ENCODE measurements around the gene KLHL20. TPM values are rescaled to one million over a fixed set of nuclear protein-coding genes. Genes with fewer than 3 reads are reported as not detected.
"Not testable (repeated sequence)": the region's sequence is repeated elsewhere in the genome, so short reads cannot be mapped to it uniquely, and the experiment has no call there.

The KLHL20 gene, protein sequence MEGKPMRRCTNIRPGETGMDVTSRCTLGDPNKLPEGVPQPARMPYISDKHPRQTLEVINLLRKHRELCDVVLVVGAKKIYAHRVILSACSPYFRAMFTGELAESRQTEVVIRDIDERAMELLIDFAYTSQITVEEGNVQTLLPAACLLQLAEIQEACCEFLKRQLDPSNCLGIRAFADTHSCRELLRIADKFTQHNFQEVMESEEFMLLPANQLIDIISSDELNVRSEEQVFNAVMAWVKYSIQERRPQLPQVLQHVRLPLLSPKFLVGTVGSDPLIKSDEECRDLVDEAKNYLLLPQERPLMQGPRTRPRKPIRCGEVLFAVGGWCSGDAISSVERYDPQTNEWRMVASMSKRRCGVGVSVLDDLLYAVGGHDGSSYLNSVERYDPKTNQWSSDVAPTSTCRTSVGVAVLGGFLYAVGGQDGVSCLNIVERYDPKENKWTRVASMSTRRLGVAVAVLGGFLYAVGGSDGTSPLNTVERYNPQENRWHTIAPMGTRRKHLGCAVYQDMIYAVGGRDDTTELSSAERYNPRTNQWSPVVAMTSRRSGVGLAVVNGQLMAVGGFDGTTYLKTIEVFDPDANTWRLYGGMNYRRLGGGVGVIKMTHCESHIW
- 22.9 and 27.7 TPM in 2 replicates for total RNA-seq (2014; rRNA removed; shearing (Covaris generic))

DNA sequence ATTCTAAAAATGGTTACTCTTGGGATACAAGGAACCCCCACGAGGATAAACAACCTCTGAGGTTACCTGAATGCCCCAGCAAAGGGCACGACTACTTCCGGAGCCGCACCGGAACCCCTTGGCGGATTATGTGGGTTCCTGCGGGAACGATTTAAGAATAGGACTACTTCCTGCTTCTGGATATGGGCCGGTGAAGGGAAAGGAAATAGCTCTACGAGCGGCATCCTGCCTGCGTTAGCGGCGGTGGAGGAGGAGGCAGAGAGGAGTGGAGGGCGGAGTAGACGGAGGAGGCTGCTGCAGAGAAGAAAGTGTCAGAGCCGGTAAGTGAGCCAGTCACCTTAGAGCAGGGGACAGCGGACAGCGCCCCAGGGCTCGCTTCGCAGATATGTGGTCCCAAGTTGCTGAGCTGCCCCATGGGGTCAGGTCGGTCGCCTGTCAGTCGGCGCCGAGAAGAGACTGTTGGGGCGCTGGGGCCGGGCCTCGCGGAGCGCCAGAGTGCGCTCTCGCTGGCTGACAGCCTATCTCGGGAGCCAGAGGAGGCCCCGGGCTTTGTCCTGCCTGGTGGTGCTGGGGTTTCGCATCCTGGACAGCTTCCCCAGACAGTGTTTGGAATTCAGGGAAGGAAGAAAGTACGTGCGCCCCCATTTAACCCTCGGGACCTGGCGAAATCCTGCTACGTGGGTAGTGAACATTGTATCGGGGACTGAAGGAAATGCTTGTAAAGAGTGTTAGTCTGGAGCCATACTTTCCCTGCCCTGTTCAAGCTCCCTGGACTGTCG, at the start of gene KLHL20:
Gene KLHL20 (plus strand): TSS at position 223 of the 779 bp plus-strand sequence. CDS start 1,063 bp downstream, outside the sequence.
- peak; percentile 90 for DNase-seq (ENCODE audit: low spot score)

DNA sequence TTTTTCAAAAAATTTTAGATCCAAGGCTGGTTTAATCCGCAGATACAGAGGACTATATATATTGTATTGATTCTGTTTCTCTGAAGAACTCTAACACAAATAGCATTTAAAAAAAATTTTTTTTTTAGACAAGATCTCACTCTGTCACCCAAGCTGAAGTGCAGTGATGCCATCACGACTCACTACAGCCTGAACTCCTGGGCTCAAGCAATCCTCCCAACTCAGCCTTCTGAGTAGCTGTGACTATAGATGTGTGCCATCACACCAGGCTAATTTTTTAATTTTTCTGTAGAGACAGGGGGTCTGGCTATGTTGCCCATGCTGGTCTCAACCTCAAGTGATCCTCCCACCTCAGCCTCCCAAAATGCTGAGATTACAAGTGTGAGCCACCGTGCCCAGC, 48.1 kb upstream of the KLHL20 start:
- DNase-seq (ENCODE audit: low spot score) = peak; percentile 28

DNA sequence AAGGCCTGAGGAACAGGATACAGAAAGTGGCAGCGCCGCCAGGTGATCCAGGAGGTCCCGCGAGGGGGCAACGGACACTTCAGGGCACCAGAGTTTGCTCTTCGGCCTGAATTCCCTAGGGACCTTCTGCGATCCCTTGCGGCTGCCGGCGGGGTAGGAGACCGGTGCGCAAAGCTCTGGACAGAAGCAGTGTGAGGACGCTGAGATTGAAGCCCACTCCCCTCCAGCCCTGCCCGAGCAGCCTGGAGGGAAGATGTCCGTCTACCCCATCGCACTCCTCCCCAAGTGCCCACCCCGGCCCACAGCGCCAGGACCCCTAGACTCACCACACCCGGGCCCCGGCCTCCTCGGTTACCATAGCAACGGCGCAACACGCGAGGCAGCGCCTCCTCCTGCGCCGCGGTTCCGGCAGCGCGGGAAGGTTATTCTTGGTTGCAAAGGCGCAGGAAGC, 45.3 kb upstream of the KLHL20 start, which contains the start of gene ANKRD45:
Gene ANKRD45 (minus strand): TSS at position 361 of the 451 bp plus-strand sequence. CDS start 10,433 bp downstream, outside the sequence.
- DNase-seq (ENCODE audit: low spot score) = no peak

DNA sequence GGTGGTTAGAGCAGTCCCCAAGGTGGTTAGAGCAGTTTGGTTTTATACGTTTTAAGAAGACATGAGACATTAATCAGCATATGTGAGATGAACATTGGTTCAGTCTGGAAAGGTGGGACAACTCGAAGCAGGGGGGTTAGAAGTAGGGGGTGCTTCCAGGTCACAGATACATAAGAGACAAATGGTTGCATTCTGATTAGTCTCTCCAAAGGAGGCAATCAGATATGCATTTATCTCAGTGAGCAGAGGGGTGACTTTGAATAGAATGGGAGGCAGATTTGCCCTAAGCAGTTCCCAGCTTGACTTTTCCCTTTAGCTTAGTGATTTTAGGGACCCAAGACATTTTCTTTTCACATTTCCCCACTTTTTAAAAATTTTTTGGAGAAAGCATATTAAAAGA, 40.3 kb upstream of the KLHL20 start:
- DNase-seq (ENCODE audit: low spot score) = not testable (repeated sequence)

DNA sequence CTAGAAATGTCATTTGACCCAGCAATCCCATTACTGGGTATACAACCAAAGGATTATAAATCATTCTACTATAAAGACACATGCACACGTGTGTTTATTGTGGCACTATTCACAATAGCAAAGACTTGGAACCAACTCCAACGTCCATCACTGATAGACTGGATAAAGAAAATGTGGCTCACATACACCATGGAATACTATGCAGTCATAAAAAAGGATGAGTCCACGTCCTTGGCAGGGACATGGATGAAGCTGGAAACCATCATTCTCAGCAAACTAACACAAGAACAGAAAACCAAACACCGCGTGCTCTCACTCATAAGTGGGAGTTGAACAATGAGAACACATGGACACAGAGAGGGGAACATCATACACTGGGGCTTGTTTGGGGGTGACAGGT, 34.6 kb upstream of the KLHL20 start:
- DNase-seq (ENCODE audit: low spot score) = not testable (repeated sequence)

DNA sequence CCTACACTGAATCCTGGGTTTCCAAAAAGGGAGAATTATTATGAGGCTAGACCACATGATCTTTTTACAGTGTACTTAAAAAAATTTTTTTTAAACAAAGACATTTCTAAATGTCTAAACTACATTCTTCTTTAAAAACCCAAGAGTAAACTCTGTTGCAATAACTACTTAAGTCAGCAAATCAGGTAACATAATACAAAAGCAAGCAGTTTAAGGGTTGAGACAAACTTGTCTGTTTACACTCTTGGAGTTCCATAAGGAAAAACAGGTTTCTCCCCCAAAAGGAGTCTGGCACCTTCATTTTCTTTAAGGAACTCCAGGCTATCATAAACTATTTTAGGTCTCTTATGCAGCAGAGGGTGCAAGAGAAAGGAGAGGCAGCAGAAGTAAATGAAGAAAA, 32.6 kb upstream of the KLHL20 start:
- no peak for DNase-seq (ENCODE audit: low spot score)

DNA sequence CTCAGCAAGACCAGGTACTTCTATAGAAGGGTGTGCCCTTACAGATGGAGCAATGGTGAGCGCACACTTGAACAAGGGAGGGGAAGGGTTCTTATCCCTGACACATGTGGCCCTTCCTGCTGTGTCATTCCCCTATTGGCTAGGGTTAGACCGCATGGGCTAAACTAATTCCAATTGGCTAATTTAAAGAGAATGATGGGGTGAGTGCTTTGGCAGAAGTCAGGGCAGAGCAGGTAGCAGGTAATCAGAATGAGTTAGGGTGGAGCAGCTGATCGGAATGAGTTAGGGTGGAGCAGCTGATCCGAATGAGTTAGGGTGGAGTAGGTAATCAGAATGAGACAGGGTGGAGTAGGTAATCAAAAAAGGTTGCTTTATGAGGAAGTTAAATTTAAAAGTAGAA, 30.9 kb upstream of the KLHL20 start:
- not testable (repeated sequence) for DNase-seq (ENCODE audit: low spot score)

DNA sequence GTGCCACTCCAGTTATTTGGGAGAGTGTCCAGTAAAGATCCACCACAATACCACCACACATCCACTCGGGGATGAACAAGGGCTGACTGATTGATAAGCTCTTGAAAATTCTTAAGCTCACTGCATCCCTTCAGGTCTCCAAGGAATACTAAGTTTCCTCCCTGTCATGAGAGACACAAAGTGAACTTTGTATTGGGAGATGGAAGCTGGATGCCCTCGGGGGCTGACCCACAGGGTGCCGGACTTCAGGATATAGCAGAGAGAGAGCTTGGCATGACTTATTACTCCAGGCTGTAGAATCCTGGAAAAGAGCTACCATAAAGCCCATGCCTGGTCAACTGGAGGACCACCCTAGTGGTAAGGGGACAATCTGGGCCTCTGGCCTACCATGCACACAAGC, 29.7 kb upstream of the KLHL20 start:
- not testable (repeated sequence) for DNase-seq (ENCODE audit: low spot score)

DNA sequence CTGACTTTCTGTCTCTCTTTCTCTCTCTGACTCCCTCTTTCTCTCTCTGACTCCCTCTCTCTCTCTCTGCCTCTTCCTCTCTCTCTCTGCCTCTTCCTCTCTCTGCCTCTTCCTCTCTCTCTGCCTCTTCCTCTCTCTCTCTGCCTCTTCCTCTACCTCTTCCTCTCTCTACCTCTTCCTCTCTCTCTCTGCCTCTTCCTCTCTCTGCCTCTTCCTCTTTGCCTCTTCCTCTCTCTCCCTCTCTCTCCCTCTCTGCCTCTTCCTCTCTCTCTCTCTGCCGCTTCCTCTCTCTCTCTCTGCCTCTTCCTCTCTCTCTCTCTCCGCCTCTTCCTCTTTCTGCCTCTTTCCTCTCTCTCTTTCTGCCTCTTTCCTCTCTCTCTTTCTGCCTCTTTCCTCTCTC, 26.5 kb upstream of the KLHL20 start:
- no peak for DNase-seq (ENCODE audit: low spot score)

DNA sequence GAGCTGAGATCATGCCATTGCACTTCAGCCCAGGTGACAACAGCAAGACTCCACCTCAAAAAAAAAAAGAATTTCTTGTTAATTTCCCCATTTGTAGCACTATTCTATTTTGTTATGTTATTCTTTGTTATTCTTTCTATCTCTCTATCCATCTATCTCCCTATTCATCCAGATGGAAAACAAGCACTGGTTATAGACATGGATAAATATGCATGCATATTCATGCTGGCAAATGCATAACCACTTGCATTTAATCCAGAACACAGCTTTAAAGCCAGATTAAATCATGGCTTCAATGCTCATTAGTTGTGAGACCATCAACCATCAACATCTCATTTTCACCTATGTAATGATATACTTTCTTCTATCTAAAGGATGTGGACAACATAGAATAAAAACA, 21.5 kb upstream of the KLHL20 start:
- DNase-seq (ENCODE audit: low spot score) = no peak

DNA sequence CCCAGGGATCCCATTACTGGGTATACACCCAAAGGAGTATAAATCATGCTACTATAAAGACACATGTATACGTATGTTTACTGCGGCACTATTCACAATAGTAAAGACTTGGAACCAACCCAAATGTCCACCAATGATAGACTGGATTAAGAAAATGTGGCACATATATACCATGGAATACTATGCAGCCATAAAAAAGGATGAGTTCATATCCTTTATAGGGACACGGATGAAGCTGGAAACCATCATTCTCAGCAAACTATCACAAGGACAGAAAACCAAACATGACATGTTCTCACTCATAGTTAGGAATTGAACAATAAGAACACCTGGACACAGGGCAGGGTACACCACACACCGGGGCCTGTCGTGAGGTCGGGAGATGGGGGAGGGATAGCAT, 13.5 kb upstream of the KLHL20 start:
- DNase-seq (ENCODE audit: low spot score) = not testable (repeated sequence)

DNA sequence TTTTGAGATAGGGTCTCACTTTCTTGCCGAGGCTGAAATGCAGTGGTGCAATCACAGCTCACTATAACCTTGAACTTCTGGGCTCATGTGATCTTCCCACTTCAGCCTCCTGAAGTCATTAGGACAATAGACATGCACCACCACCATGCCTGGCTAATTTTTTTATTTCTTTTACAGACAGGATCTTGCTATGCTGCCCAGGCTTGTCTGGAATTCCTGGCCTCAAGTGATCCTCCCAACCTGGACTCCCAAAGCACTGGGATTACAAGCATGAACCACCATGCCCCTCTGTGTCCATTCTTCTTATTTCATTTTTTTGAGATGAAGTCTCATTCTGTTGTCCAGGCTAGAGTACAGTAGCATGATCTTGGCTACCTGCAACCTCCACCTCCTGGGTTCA, 12.0 kb upstream of the KLHL20 start:
- DNase-seq (ENCODE audit: low spot score) = no peak

DNA sequence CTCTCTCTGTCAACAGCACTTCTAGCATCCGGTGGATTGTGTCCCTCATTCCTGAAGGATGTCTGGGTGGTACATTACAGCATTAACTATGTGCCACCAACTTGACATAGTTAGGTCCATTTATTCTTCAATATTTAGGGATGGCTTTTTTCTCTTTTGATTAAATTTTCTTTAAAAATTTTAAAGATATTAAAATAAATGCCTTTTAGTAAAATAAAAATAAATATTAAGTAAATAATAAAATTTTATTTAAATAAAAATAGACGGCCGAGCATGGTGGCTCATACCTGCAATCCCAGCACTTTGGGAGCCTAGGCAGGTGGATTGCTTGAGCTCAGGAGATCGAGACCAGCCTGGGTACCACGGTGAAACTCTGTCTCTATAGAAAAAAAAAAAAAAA, 9.7 kb upstream of the KLHL20 start:
- no peak for DNase-seq (ENCODE audit: low spot score)

DNA sequence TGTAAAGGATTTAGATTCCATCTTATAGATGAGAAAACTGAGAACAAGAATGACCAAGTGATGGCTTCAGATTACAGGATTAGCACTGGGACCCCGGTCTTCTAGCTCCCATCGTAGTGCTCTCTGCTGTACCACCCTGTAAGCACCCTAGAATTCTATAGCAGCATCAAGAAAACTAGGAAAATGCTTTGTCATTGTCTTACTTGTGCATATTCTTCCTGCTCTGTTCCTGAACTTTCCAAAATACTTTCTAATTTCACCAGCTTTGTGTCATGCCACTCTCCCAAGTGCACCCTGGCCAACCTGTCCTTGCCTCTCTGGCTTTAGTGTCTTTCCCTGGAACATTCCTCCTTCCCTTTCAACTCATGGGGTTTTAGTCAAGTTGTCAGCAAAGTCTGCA, 6.0 kb upstream of the KLHL20 start:
- no peak for DNase-seq (ENCODE audit: low spot score)

DNA sequence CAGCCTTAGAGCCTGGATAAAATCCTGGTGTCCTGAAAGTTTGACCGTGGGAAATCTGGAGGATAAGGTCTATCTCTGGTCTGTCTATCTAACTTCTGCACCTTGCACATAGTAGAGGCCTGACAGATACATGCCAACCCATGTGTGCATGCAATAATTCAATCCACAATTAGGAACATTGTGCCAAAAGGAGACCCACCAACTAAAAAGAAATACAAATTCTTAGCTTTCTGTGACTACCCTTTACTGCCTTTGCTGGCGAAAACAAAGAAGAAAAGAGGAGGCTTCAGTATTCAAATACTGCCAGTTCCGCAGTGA, 381 bp upstream of the KLHL20 start:
- DNase-seq (ENCODE audit: low spot score) = no peak

DNA sequence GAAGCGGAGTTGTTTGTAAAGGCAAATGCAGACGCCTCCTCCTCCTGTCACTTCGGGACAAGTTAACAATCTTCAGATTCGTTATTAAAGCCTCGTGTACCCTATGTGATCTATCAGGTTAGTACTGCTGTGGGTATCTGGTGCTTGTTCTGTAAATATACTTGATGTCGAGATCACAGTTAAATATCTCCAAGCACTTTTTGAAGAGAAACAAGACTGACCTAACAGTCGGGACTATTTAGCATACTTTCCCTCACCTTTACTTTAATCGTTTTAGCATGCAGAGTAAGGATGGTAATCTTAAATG, 710 bp downstream of the KLHL20 start:
- no peak for DNase-seq (ENCODE audit: low spot score)

DNA sequence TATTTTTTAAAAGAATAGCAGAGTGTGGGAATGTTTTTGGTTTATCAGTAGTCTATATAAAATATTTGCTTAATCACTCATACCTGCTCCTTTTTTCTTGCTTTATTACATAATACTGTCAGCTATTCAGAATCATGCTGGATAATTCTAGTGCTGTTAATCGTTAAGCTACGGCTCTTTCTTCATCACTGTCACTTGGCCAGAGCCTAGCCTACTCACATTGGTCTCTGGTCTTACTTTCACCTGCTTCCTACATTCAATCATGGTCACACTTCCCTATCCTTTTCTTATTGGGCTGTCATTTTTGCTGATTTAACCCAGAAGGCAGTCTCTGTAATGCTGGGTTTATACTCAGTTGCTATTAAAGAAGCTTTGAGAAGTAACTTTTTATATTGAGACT, 2.5 kb downstream of the KLHL20 start:
- no peak for DNase-seq (ENCODE audit: low spot score)

DNA sequence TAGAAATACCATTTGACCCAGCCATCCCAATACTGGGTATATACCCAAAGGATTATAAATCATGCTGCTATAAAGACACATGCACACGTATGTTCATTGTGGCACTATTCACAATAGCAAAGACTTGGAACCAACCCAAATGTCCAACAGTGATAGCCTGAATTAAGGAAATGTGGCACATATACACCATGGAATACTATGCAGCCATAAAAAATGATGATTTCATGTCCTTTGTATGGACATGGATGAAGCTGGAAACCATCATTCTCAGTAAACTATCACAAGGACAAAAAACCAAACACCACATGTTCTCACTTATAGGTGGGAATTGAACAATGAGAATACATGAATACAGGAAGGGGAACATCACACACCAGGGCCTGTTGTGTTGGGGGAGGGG, 16.6 kb downstream of the KLHL20 start:
- DNase-seq (ENCODE audit: low spot score) = not testable (repeated sequence)

DNA sequence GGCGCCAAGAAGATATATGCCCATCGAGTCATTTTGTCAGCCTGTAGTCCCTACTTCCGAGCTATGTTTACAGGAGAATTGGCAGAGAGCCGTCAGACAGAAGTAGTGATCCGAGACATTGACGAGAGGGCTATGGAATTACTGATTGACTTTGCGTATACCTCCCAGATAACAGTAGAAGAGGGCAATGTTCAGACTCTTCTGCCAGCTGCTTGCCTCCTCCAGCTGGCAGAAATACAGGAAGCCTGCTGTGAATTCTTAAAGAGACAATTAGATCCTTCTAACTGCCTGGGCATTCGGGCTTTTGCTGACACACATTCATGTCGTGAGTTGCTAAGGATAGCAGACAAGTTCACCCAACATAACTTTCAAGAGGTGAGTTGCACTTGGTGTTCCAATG, 19.1 kb downstream of the KLHL20 start:
- no peak for DNase-seq (ENCODE audit: low spot score)

DNA sequence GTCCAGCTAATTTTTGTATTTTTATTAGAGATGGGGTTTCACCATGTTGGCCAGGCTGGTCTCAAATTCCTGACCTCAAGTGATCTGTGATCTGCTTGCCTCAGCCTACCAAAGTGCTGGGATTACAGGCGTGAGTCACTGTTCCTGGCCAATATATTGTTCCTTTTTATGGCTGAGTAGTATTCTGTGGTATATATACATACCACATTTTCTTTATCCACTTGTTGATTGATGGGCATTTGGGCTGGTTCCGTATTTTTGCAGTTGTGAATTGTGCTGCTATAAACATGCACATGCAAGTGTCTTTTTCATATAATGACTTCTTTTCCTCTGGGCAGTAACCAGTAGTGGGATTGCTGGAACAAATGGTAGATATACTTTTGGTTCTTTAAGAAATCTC, 21.3 kb downstream of the KLHL20 start:
- not testable (repeated sequence) for DNase-seq (ENCODE audit: low spot score)

DNA sequence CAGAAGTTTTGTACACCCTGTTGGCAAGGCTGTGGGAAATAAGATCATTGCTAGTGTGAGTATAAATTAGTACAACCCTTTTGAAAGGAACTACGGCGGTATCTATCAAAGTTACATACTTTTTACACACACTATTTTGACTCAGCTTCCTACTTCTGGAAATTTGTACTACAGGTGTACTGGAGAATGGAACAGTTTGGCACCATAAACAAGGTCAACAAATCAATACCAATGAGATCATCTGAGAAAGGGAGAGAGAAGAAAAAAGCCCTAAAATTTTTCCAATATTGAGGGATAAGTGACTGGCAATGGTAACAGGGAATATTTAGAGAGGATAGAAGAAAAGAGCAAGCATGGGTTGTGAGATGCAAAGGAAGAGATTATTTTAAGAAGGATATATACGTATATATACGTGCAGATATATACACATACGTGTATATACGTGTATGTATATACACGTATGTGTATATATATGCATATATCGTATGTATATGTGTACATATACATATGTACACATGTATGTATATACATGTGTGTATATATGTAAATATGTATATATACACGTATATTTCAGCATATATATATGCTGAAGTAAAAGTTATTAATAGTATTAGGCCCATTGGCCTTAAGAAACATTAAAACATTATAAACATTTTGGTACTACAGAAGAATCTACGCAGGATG, 27.6 kb downstream of the KLHL20 start:
- no peak for DNase-seq (ENCODE audit: low spot score)

DNA sequence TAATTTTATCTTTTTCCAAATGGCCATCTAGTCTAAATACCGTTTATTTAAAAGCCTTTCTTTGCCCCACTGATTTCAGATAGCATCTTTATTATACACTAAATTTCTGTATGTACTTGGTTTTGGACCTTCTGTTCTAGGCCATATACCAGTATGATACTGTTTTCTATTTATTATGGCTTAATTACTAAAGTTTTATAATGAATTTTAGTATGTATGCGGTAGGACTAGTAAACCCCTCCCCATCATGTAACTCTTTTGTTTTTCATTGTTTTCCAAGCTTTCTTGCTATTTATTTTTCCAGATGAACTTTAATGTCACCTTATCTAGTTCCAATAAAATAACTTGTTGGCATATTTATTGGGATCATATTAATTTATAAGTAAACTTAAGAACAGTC, 29.9 kb downstream of the KLHL20 start:
- no peak for DNase-seq (ENCODE audit: low spot score)
